HG02763 (cell line): ENCODE measurements around the gene EPAS1.

Experiments used
- ATAC-seq: cut with Tn5 transposase; IDR thresholded peaks from one replicate; pipeline ENCODE4 v1.9.1; 2021; ENCODE audit warnings: mild to moderate bottlenecking, moderate library complexity; ENCODE audit not compliant: unreplicated experiment

Gene EPAS1

DNA sequence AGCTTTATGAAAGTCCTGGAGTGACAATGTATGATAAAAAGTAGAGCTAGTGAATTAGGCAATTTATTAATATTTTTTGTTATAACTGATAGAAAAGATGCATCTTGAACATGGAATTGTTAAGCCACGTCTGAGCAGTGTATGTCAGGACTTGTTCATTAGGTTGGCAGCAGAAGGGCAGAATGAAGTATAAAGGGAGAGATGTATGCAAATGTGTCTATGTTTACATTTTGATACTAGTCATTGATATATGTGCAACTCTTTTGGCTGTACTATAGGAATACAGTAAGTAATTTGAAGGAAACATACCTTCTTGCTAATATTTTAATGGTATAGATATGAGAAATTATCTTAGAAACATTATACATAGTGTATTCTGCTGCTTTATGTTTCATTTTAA is 133.2 kb downstream of the EPAS1 start:
- no peak for ATAC-seq

DNA sequence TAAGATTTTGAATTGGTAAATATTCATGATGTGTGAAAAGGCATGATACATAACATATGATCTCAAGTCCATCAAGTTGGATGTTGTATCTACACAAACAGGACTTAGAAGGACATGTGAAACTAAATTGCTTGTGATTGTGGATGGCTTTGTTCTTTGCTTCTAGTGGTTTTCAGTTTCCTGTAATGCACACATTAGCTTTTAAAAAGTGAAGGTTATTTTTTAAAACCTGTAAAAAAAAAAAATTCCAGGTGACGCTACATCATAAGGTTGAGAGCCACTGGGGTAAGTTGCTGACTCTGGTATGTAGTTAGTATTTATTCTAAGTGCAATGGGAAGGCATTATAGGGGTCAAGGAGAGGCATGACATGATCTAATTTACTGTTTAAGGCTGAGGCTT is 133.8 kb downstream of the EPAS1 start:
- ATAC-seq: no peak

DNA sequence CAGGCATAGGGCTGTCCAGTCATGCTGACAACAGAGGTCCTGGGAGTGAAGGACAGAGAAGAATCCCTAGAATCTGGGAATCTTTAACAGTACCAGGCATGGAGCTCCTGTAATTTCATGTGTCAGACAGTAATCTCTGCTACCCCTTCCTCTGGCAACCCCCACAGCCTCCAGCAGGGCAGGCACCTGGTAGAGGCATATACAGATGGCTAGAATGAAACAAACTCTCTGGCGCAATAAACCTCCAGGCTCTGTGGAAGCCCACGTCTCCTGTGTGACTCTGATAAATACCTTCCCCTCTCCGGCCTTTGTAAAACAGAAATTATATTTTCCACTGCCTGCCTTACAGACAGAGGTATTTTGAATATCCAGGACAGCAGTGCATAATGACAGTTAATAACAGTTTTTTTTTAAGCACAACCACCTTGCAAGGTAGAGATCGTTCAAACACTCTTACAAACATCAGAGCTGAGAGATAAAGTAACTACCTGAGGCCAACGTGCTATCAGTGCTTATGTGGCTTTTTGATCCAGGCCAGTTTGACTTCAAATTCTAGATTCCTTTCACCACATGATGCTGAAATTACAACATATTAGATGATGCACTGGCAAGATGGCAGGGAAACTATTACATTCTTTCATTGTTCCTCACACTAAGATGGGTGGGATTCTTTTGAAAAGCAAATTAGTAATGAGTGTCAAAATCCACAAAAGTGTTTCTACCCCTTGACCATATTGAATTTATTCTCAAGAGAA is 134.5 kb downstream of the EPAS1 start:
- ATAC-seq: no peak

DNA sequence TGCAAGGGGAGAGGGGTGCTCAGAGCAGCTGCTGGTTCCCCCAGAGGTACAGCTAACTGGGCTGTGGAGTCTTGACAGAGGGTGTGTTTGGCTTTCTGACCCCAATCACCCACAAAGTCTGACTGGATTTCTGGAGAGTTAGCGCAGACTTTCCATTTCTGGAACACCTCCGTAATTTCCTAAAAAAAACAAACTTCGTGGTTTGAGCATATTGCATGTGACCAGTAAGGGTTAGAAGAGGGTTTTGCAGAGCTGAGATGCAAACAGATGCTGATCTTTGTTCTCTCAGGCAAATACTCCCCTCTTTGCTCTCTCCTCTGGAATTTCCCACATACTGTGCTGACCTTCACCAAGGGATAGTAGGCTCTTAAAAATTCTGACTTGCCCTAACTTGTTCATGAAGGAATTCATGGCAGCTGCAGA is 137.7 kb downstream of the EPAS1 start:
- ATAC-seq: no peak

DNA sequence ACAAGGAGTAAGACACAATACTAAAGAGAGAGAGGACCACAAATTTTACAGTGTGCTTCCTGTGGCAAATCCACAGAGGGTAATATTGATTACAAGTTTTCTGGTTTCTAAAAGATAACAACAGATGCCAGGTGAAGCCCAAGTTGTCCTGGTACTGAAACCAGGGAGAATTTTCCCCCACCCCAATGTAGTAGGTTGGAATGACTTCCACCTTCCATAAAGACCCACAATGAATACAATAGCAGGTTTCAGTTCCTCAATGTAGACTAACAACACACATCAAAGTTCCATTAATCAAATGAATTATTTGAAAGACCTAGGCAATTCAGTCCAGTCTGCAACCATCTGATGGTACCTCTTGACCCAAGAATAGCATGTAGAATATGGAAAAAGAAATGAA is 138.1 kb downstream of the EPAS1 start:
- ATAC-seq: no peak

DNA sequence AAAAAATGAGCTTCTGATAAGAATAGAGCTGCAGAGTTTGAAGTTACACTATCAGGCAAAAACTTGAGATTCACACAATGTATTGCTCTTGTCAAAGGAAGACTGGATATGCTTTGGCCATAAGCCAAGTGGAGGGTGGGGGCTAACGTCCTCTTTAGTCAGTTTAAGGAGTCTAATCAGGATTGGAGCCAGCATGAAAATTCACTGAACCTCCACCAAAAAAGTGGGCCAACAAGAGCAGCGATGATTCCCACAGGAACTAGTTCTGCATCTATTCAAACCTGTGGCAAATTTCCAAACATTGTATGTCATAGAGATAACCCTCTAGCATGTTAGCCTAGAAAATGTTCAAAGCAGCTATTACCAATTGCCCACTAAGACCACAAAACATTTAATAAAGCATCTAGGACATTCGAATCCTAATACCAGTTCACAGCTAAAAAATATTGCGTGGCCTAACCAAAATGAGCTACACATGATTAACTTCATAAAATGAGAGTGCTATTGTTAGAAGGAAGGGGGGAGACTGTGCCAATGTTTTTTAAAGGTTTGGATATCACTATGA is 138.7 kb downstream of the EPAS1 start:
- ATAC-seq: no peak
